H4 (cell line): Measurements from ENCODE around the gene EGFR. TPM values are rescaled to one million over a fixed set of nuclear protein-coding genes. Genes with fewer than 3 reads are reported as not detected.

Source experiments
- DNase-seq: peaks from one replicate; pipeline ENCODE4 v3.0.0-alpha.2; 2015; ENCODE audit warnings: low spot score
- total RNA-seq: library from RNA; depleted of rRNA; stranded (reverse); fragments of >200 nt; shearing (Covaris generic); gene quantifications from 2 replicates; pipeline ENCODE4 v1.2.3, GENCODE V29; 2014

The EGFR gene
- total RNA-seq, 1 experiment from 2014 or later, result 16.5 TPM

- DNase-seq, result no peak
Observed at GRCh38 chr7:55081068-55081467, 62.3 kb downstream of the EGFR start.

- no peak for DNase-seq
Observed at GRCh38 chr7:55081472-55082227, 62.8 kb downstream of the EGFR start.

GRCh38 chr7:55082228-55082603 is 63.4 kb downstream of the EGFR start:
- DNase-seq, result no peak

- no peak for DNase-seq
Observed at GRCh38 chr7:55083206-55083605, 64.4 kb downstream of the EGFR start.

- no peak for DNase-seq
Observed at GRCh38 chr7:55084307-55084706, 65.5 kb downstream of the EGFR start.

GRCh38 chr7:55085511-55086412 is 66.9 kb downstream of the EGFR start:
- no peak for DNase-seq

GRCh38 chr7:55086413-55087201 is 67.8 kb downstream of the EGFR start:
- DNase-seq, result peak; percentile 95

- no peak for DNase-seq
Observed at GRCh38 chr7:55087521-55087961, 68.7 kb downstream of the EGFR start.

- no peak for DNase-seq
Observed at GRCh38 chr7:55088107-55088506, 69.3 kb downstream of the EGFR start.

- no peak for DNase-seq
Observed at GRCh38 chr7:55088620-55089019, 69.8 kb downstream of the EGFR start.

GRCh38 chr7:55092186-55092974 is 73.6 kb downstream of the EGFR start:
- no peak for DNase-seq

GRCh38 chr7:55092975-55093373 is 74.2 kb downstream of the EGFR start:
- DNase-seq, result no peak

GRCh38 chr7:55093674-55094073 is 74.9 kb downstream of the EGFR start:
- DNase-seq, result no peak

- no peak for DNase-seq
Observed at GRCh38 chr7:55094092-55094690, 75.4 kb downstream of the EGFR start.

GRCh38 chr7:55095672-55096071 is 76.9 kb downstream of the EGFR start:
- no peak for DNase-seq

GRCh38 chr7:55096323-55096722 is 77.5 kb downstream of the EGFR start:
- DNase-seq, result no peak

- no peak for DNase-seq
Observed at GRCh38 chr7:55097100-55097499, 78.3 kb downstream of the EGFR start.

- no peak for DNase-seq
Observed at GRCh38 chr7:55099066-55099820, 80.4 kb downstream of the EGFR start.

- peak; percentile 90 for DNase-seq
Observed at GRCh38 chr7:55099821-55100543, 81.2 kb downstream of the EGFR start.
